Mesendoderm (in vitro differentiated cells): ENCODE data around the gene TEX51.

Experiments used
- DNase-seq: peaks from one replicate; pipeline ENCODE4 v3.0.0; 2013
- H2AK5ac ChIP-seq: 2 replicates; pipeline ENCODE4 v1.6.1; 2013; ENCODE audit warnings: low read length, inconsistent platforms
- H2BK120ac ChIP-seq: 2 replicates; pipeline ENCODE4 v1.6.1; 2013; ENCODE audit warnings: low read depth, mild to moderate bottlenecking, low read length, moderate library complexity, mixed read lengths
- H2BK15ac ChIP-seq: replicated peaks from 2 replicates; pipeline ENCODE4 v1.6.1; 2013; ENCODE audit warnings: low read depth, mild to moderate bottlenecking, moderate library complexity
- H2BK5ac ChIP-seq: 2 replicates; pipeline ENCODE4 v1.6.1; 2013; ENCODE audit warnings: low read length, inconsistent platforms
- H3K18ac ChIP-seq: 2 replicates; pipeline ENCODE4 v1.6.1; 2013; ENCODE audit warnings: mild to moderate bottlenecking, low read length, mixed read lengths
- H3K23ac ChIP-seq: one replicate; pipeline ENCODE4 v1.6.1; 2013; ENCODE audit warnings: low read length
- H3K27ac ChIP-seq: 2 replicates; pipeline ENCODE4 v1.5.1; 2013; ENCODE audit warnings: low read depth, mild to moderate bottlenecking, inconsistent platforms, low read length, moderate library complexity
- H3K27me3 ChIP-seq: 2 replicates; pipeline ENCODE4 v1.6.1; 2013; ENCODE audit warnings: low read length, control low read depth, mild to moderate bottlenecking, inconsistent platforms; ENCODE audit not compliant: insufficient read depth, poor library complexity
- H3K36me3 ChIP-seq: 2 replicates; pipeline ENCODE4 v1.6.1; 2013; ENCODE audit warnings: low read length, inconsistent platforms; ENCODE audit not compliant: control insufficient read depth, insufficient read depth
- H3K4ac ChIP-seq: one replicate; pipeline ENCODE4 v1.6.1; 2013; ENCODE audit warnings: low read depth, mild to moderate bottlenecking, low read length, moderate library complexity
- H3K4me1 ChIP-seq: 2 replicates; pipeline ENCODE4 v1.6.1; 2013; ENCODE audit warnings: low read depth, low read length, inconsistent platforms; ENCODE audit not compliant: control insufficient read depth
- H3K4me2 ChIP-seq: 2 replicates; pipeline ENCODE4 v1.6.1; 2013; ENCODE audit warnings: low read length
- H3K4me3 ChIP-seq: 2 replicates; pipeline ENCODE4 v1.5.1; 2013; ENCODE audit warnings: mild to moderate bottlenecking, low read length
- H3K56ac ChIP-seq: one replicate; pipeline ENCODE4 v1.6.1; 2013; ENCODE audit warnings: low read length
- H3K79me1 ChIP-seq: 2 replicates; pipeline ENCODE4 v1.6.1; 2013; ENCODE audit warnings: low read length, inconsistent platforms
- H3K79me2 ChIP-seq: 2 replicates; pipeline ENCODE4 v1.6.1; 2013; ENCODE audit warnings: mild to moderate bottlenecking, low read length; ENCODE audit not compliant: control insufficient read depth, insufficient read depth
- H3K9ac ChIP-seq: 2 replicates; pipeline ENCODE4 v1.6.1; 2013; ENCODE audit warnings: low read length, inconsistent platforms
- H4K5ac ChIP-seq: one replicate; pipeline ENCODE4 v1.6.1; 2013; ENCODE audit warnings: low read length
- H4K8ac ChIP-seq: one replicate; pipeline ENCODE4 v1.6.1; 2013; ENCODE audit warnings: low read depth, mild to moderate bottlenecking, control low read depth, low read length, moderate library complexity
- WGBS: extraction: QIAGEN DNeasy Blood & Tissue Kit; methylation state at CpG from one replicate; pipeline ENCODE4 v1.1.7; 2013; ENCODE audit warnings: low lambda C conversion rate, missing lambda C conversion rate; ENCODE audit not compliant: insufficient coverage; ENCODE audit errors: extremely low coverage; 5-methylcytosine and 5-hydroxymethylcytosine counted together

Gene TEX51

DNA sequence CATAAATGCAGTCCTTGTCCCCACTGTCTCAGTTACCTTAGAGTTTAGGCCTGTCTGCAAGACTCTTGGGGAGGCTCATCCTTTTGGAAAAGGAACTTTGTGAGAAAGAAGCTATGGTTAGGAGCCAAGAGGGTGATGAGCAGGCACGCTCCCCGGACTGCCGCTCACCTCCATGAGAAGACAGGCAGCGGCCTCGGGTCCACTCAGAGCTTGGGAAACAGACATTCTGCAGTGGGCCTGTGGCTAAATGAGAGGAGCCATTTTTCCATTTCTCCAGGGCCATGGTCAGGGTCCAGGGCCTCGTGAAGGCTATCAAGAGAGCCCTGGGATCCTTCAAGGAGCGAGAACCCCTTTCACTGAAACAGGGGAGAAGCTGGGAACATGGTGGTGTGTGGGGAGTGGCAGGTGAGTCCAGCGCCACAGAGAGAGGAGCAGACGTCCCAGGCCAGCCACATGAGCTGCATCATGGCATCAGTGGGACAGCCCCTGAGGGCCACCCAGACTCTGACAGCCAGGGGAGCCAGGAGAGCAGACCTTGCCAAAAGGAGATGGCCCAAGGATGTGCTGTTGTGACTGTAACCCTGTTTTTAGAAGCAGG lies 4.0 kb upstream of the TEX51 start:
- Histone ChIP-seq H3K79me2 (no peaks in the 10 kb centered on the region), H3K27me3 (no peaks in the 10 kb centered on the region), H3K4me2 (no peak overlapping the region), H3K9ac (no peak overlapping the region), H2BK15ac (no peak overlapping the region), H4K8ac (no peak overlapping the region), H3K23ac (no peak overlapping the region), H3K4me3 (no peak overlapping the region), H3K36me3 (no peaks in the 10 kb centered on the region), H3K4me1 (no peaks in the 10 kb centered on the region), H4K5ac (no peak overlapping the region), H3K4ac (no peak overlapping the region), H2BK5ac (no peak overlapping the region), H3K18ac (no peak overlapping the region), H2BK120ac (no peak overlapping the region), H3K56ac (no peak overlapping the region), H2AK5ac (no peak overlapping the region), H3K27ac (no peak overlapping the region), H3K79me1 (no peaks in the 10 kb centered on the region)
- WGBS = no CpG with 5 or more reads among the region's 9 CpGs
- no peak for DNase-seq

GRCh38 chr2:126895336-126895735 lies 3.4 kb upstream of the TEX51 start:
- Histone ChIP-seq H3K56ac (no peak overlapping the region), H2BK5ac (no peak overlapping the region), H4K5ac (no peak overlapping the region), H3K4ac (no peak overlapping the region), H3K4me3 (no peak overlapping the region), H2BK120ac (no peak overlapping the region), H4K8ac (no peak overlapping the region), H3K4me1 (no peaks in the 10 kb centered on the region), H3K79me1 (no peaks in the 10 kb centered on the region), H2BK15ac (no peak overlapping the region), H3K18ac (no peak overlapping the region), H3K27me3 (no peaks in the 10 kb centered on the region), H3K79me2 (no peaks in the 10 kb centered on the region), H2AK5ac (no peak overlapping the region), H3K4me2 (no peak overlapping the region), H3K23ac (no peak overlapping the region), H3K36me3 (no peaks in the 10 kb centered on the region), H3K27ac (no peak overlapping the region), H3K9ac (no peak overlapping the region)
- no CpG with 5 or more reads among the region's 4 CpGs for WGBS
- no peak for DNase-seq

DNA sequence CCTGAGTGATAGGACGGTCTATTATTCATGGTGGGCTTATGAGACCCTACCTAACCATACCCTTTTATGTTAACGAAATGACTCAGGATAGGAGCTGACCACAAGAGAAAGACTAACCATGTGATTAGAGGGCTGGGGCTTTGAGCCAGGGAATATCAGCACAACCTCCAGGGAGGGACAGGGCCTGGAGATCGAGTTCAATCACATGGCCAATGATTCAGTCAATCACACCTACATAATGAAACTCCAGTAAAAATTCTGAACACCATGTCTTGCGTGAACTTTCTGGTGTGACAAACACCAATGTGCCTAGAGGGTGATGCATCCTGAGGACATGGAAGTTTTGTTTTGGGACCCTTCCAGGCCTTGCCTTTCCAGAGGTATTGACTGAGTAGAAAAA lies 2.2 kb upstream of the TEX51 start:
- H4K5ac ChIP-seq = no peak overlapping the region
- no peak overlapping the region for H3K4ac ChIP-seq
- H3K4me2 ChIP-seq = no peak overlapping the region
- no peak overlapping the region for H3K23ac ChIP-seq
- no peak overlapping the region for H3K9ac ChIP-seq
- no peak overlapping the region for H3K27ac ChIP-seq
- H3K56ac ChIP-seq = no peak overlapping the region
- no peaks in the 10 kb centered on the region for H3K79me1 ChIP-seq
- no peaks in the 10 kb centered on the region for H3K4me1 ChIP-seq
- H3K27me3 ChIP-seq = no peaks in the 10 kb centered on the region
- no peaks in the 10 kb centered on the region for H3K79me2 ChIP-seq
- H4K8ac ChIP-seq = no peak overlapping the region
- H3K18ac ChIP-seq = no peak overlapping the region
- H2BK5ac ChIP-seq = no peak overlapping the region
- H2BK15ac ChIP-seq = no peak overlapping the region
- H2BK120ac ChIP-seq = no peak overlapping the region
- no peak overlapping the region for H3K4me3 ChIP-seq
- no peak overlapping the region for H2AK5ac ChIP-seq
- WGBS = no CpG with 5 or more reads among the region's 4 CpGs
- H3K36me3 ChIP-seq = no peaks in the 10 kb centered on the region
- DNase-seq = no peak

DNA sequence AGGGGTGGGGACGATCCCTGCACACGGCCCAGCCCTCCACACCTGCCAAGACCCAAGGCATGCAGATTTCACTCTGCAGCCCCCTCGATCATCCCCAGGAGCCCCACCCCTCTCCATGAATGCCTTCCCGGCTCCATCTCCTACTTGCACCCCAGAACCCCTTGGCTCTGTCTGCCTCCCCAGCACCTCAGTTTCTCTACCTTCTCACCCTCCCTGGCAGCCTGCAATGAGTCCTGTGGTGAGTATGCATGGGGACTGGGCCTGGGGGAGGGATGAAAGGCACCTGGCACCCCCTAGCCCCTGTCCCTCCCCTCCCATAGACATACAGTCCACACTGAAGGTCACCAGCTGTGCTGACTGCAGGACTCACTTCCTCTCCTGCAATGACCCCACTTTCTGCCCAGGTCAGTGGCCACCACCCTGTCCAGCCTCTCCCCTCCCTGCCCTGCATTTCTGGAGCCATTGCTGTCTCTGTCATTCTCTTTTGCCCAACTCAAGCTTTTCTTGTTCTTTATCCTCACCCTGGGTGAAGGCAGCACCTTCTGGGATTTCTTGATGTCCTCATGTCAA lies 1.0 kb downstream of the TEX51 start:
- H2BK15ac ChIP-seq = no peak overlapping the region
- no peak overlapping the region for H4K5ac ChIP-seq
- H2BK5ac ChIP-seq = no peak overlapping the region
- H3K27ac ChIP-seq = no peak overlapping the region
- no peak overlapping the region for H3K4ac ChIP-seq
- no peak overlapping the region for H4K8ac ChIP-seq
- no peak overlapping the region for H2BK120ac ChIP-seq
- H3K18ac ChIP-seq = no peak overlapping the region
- H3K79me1 ChIP-seq = no peaks in the 10 kb centered on the region
- H3K23ac ChIP-seq = no peak overlapping the region
- no peak overlapping the region for H2AK5ac ChIP-seq
- H3K4me3 ChIP-seq = no peak overlapping the region
- no peaks in the 10 kb centered on the region for H3K4me1 ChIP-seq
- H3K36me3 ChIP-seq = no peaks in the 10 kb centered on the region
- no peaks in the 10 kb centered on the region for H3K27me3 ChIP-seq
- no peak overlapping the region for H3K9ac ChIP-seq
- no peaks in the 10 kb centered on the region for H3K79me2 ChIP-seq
- no peak overlapping the region for H3K4me2 ChIP-seq
- DNase-seq = no peak
- no peak overlapping the region for H3K56ac ChIP-seq
- no CpG with 5 or more reads among the region's 4 CpGs for WGBS

- no peaks in the 10 kb centered on the region for H3K36me3 ChIP-seq
- H3K27me3 ChIP-seq = no peaks in the 10 kb centered on the region
- no peak overlapping the region for H3K18ac ChIP-seq
- no peak for DNase-seq
- H3K9ac ChIP-seq = no peak overlapping the region
- no peaks in the 10 kb centered on the region for H3K79me2 ChIP-seq
- H4K5ac ChIP-seq = no peak overlapping the region
- no peaks in the 10 kb centered on the region for H3K4me1 ChIP-seq
- H3K56ac ChIP-seq = no peak overlapping the region
- no peak overlapping the region for H3K23ac ChIP-seq
- no peak overlapping the region for H2AK5ac ChIP-seq
- no peak overlapping the region for H2BK5ac ChIP-seq
- no peak overlapping the region for H2BK15ac ChIP-seq
- no peak overlapping the region for H2BK120ac ChIP-seq
- H4K8ac ChIP-seq = no peak overlapping the region
- WGBS = no CpG with 5 or more reads among the region's 9 CpGs
- no peak overlapping the region for H3K4me2 ChIP-seq
- no peak overlapping the region for H3K27ac ChIP-seq
- no peaks in the 10 kb centered on the region for H3K79me1 ChIP-seq
- no peak overlapping the region for H3K4ac ChIP-seq
- H3K4me3 ChIP-seq = no peak overlapping the region
These were observed 2.1 kb downstream of the TEX51 start for GRCh38 chr2:126900646-126901319.
